Naive thymus-derived CD8-positive, alpha-beta T cell (primary cell): ENCODE measurements around the gene SEC14L6. TPM values are rescaled to one million over a fixed set of nuclear protein-coding genes. Genes with fewer than 3 reads are reported as not detected.
A peak's percentile ranks its signal among the peaks of the same experiment; 100 is the strongest.
"Not testable (repeated sequence)": the region's sequence is repeated elsewhere in the genome, so short reads cannot be mapped to it uniquely, and the experiment has no call there.

Source experiments
- ATAC-seq, 2 donors: fragments of 150-1000 bp; cut with Tn5 transposase in 1 of 2; sonication (Bioruptor Pico), chemical (Tn5 transposase) in 1 of 2; 1 replicate in 1 of 2; 2 replicates in 1 of 2; pipeline ENCODE4 v1.10.0; 2021; ENCODE audit warnings: mild to moderate bottlenecking in 2 of 2, moderate library complexity in 2 of 2
- POLR2A ChIA-PET: fragments of 350-600 bp; sonication (Branson Sonifier 250); formaldehyde crosslinking; loops from one replicate; lab custom pipeline; 2021; ENCODE audit warnings: antibody characterized with exemption; lab: Charles Lee
- DNase-seq, 10 donors: peaks; one replicate each; pipeline versions ENCODE4 v3.0.0 to v3.0.0-alpha.2; 2020 to 2022
- H3K27ac Mint-ChIP-seq, 10 donors: one replicate each; pipeline ENCODE4 v1.8.0; 2020 to 2022; ENCODE audit warnings: mild to moderate bottlenecking in 10 of 10, mixed read lengths in 10 of 10, moderate library complexity in 4 of 10, inconsistent platforms in 1 of 10
- H3K27me3 Mint-ChIP-seq, 5 donors: one replicate each; pipeline ENCODE4 v1.8.0; 2021 to 2022; ENCODE audit warnings: mixed read lengths in 5 of 5
- H3K36me3 Mint-ChIP-seq, 3 donors: one replicate each; pipeline ENCODE4 v1.8.0; 2020 to 2022; ENCODE audit warnings: mixed read lengths in 3 of 3, mild to moderate bottlenecking in 2 of 3, inconsistent platforms in 1 of 3
- H3K4me1 Mint-ChIP-seq, 4 donors: one replicate each; pipeline ENCODE4 v1.8.0; 2021 to 2022; ENCODE audit warnings: mixed read lengths in 4 of 4
- H3K4me3 Mint-ChIP-seq, 10 donors: one replicate each; pipeline ENCODE4 v1.8.0; 2020 to 2022; ENCODE audit warnings: mild to moderate bottlenecking in 10 of 10, mixed read lengths in 10 of 10, moderate library complexity in 6 of 10, inconsistent platforms in 1 of 10
- H3K9me3 Mint-ChIP-seq, 9 donors: one replicate each; pipeline ENCODE4 v1.8.0; 2020 to 2022; ENCODE audit warnings: mixed read lengths in 9 of 9, mild to moderate bottlenecking in 3 of 9, inconsistent platforms in 1 of 9, moderate library complexity in 1 of 9
- polyA plus RNA-seq, 3 donors: library from polyadenylated mRNA; unstranded; fragments of 300-500 nt; fragmentation: Illumina TruSeq; gene quantifications; one replicate each; pipeline ENCODE4 v1.2.3, GENCODE V29; 2021
- total RNA-seq, 8 experiments: library from RNA in 2 of 8; stranded (reverse) in 2 of 8; gene quantifications; one replicate each; pipeline ENCODE4 v1.2.3 and lab custom pipeline; 2021 to 2026

The SEC14L6 gene
- total RNA-seq (not detected), polyA plus RNA-seq (not detected), total RNA-seq (lab: John Stamatoyannopoulos, UW) (0 reads per million in 6 experiments)

DNA sequence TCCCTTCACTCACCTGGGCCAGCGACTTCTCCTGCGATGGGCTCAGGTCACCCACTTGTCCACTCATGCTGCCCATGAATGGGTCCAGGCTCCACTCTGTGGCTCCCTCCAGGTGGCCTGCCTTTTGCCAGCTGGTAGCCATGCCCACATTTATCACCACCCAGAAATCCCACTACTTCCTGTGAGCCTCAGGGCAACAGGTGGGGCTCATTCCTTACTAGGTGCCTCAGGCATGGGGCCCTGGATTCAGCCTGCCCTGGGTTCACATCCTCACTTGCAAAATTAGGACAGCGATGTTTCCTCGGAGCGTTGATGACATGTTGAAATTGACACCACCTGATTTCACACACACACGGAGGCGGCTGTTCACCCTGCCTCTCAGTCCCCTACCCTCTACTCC lies at the start of gene SEC14L6:
Gene SEC14L6 (minus strand): TSS at position 126 of the 400 bp plus-strand sequence. CDS start 59 bp downstream, at position 67.
- Mint-ChIP-seq H3K27ac (peak within 1 kb of the TSS in 3 of 10 donors; percentile 27 to 61 (median 43)), H3K36me3 (no peaks in the 10 kb centered on the region), H3K27me3 (peaks cover 19 to 53% (median 39%) of the 10 kb centered on the region in 5 donors), H3K9me3 (no peaks in the 10 kb centered on the region), H3K4me1 (peaks cover 0 to 9% (median 5%) of the 10 kb centered on the region in 4 donors), H3K4me3 (no peak within 1 kb of the TSS)
- DNase-seq = no peak
- ATAC-seq = no peak
- POLR2A ChIA-PET = no interaction called here

DNA sequence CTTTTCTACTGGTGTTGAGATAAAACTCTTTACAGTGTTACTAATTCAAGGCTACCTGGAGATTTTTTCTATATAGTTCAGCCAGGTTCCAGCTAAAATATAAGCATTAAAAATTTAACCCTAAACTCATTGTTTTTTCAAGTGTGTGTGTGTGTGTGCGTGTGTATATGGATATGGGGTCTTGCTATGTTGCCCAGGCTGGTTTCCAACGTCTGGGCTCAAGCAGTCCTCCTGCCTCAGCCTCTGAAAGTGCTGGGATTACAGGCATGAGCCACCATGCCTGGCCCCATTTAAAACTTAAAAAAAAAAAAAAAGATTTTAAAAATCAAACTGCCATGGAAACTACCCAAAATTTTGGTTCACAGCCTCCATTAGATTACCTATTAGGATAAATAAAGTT lies 49.7 kb upstream of the SEC14L6 start:
- no peaks in the 10 kb centered on the region for H3K4me1 Mint-ChIP-seq
- POLR2A ChIA-PET = interaction anchor here (1.1 to 1.4 kb wide), 2 partner anchors 10 to 12 kb away, joined by 3 to 4 read pairs; no protein-coding TSS in a partner anchor
- H3K27ac Mint-ChIP-seq = peak overlapping the region in 1 of 10 donors; percentile 34
- DNase-seq (no peak), ATAC-seq (no peak)
- H3K27me3 Mint-ChIP-seq = peaks cover 0 to 9% (median 0%) of the 10 kb centered on the region in 5 donors
- H3K4me3 Mint-ChIP-seq = no peak overlapping the region
- no peaks in the 10 kb centered on the region for H3K36me3 Mint-ChIP-seq
- H3K9me3 Mint-ChIP-seq = no peaks in the 10 kb centered on the region

DNA sequence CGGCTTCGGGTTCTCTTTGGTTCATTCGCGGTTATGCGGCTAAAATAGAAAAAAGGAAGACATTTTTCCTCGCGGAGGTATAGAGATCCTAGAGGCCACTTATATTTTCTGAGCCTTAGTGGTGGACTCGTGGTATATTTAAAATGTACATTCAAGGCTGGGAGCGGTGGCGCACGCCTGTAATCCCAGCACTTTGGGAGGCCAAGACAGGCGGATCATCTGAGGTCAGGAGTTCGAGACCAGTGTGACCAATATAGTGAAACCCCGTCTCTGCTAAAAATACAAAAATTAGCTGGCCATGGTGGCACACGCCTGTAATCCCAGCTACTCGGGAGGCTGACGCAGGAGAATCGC lies 45.8 kb upstream of the SEC14L6 start:
- H3K4me3 Mint-ChIP-seq, H3K4me1 Mint-ChIP-seq, ATAC-seq, H3K27me3 Mint-ChIP-seq, DNase-seq, H3K27ac Mint-ChIP-seq, H3K9me3 Mint-ChIP-seq: not testable (repeated sequence)
- POLR2A ChIA-PET = interaction anchor here (0.6 to 1.9 kb wide), 7 partner anchors 15 to 1011 kb away, joined by 3 to 7 read pairs (median 4); partner anchors contain the start of genes SLC35E4 and TCN2
- peaks cover 0 to 28% (median 6%) of the 10 kb centered on the region in 3 donors for H3K36me3 Mint-ChIP-seq

DNA sequence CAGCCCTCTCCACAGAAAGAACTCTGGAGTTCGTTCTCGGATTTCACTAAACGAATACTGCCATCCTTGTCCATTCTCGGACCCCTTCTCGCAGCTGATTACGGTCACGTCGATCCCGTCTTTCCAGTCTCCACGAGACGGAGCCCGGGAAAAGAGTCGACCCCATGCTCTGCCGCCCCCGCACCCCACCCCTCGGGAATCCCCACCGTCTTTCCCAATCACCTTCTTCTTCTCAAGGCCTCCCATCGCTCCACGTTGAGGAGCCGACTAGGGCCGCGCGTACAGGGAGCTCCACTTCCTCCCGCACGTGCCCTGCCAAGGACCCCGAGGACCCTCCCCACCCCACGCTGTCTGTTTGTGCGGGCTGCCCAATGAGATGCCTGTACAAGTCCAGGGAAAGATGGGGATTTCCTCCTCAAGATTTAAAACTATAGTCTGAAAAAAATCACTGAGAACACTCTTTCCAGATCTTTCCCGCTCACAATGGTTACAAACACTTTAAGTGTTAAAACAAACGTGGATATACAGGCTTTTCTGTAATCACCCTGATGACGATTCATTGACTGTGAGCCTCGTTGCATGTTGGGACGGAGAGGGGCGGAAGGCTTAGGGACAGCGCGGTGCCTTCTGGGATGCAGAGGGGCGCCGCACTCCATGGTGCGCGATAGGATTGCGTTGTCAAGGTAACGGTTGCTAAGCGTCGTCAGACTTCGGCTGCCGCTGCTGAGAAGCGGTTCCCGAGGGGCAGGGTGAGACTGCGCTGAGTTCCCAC lies 45.2 kb upstream of the SEC14L6 start, which contains the start of gene PES1:
Gene PES1 (minus strand): TSS at position 323 of the 772 bp plus-strand sequence. CDS start 77 bp downstream, at position 246.
- H3K36me3 Mint-ChIP-seq = peaks cover 0 to 33% (median 10%) of the 10 kb centered on the region in 3 donors
- H3K27ac Mint-ChIP-seq = no peak within 1 kb of the TSS
- H3K27me3 Mint-ChIP-seq = peaks cover 0 to 7% (median 0%) of the 10 kb centered on the region in 5 donors
- H3K9me3 Mint-ChIP-seq = no peaks in the 10 kb centered on the region
- no peak within 1 kb of the TSS for H3K4me3 Mint-ChIP-seq
- peaks cover 0 to 10% (median 1%) of the 10 kb centered on the region in 4 donors for H3K4me1 Mint-ChIP-seq
- POLR2A ChIA-PET = interaction anchor here (0.5 to 1.9 kb wide), 13 partner anchors 15 to 1316 kb away, joined by 3 to 7 read pairs (median 3); partner anchors contain the start of genes SLC35E4, TBC1D10A, TUG1 and UQCR10
- ATAC-seq (peak; percentile 96 to 98), DNase-seq (peak; percentile 84 to 98 (median 96))

DNA sequence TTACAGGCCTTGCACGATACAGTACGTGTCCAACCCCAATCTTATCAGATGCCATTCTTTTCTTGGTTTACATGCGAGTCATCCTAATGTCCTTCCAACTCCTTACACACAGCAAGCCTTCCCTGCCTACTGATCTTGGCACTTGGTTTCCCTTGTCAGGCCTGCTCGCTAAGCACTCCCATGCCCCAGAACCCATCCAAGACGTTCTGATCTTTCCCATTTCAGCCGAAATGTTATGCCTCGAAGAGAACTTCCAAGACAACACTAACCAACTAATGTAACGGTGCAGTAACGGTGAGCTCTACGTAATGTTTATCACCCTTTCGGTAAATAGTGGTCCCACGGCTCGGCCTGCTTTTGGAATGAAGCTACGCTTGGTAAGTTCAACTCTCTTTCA lies 44.6 kb upstream of the SEC14L6 start:
- no peak overlapping the region for H3K27ac Mint-ChIP-seq
- ATAC-seq = no peak
- H3K4me3 Mint-ChIP-seq = no peak overlapping the region
- no peaks in the 10 kb centered on the region for H3K9me3 Mint-ChIP-seq
- peaks cover 0 to 39% (median 15%) of the 10 kb centered on the region in 3 donors for H3K36me3 Mint-ChIP-seq
- DNase-seq = peak in 1 of 10 donors; percentile 4
- peaks cover 0 to 10% (median 1%) of the 10 kb centered on the region in 4 donors for H3K4me1 Mint-ChIP-seq
- POLR2A ChIA-PET = interaction anchor here (0.5 to 1.9 kb wide), 11 partner anchors 15 to 1317 kb away, joined by 3 to 7 read pairs (median 3); partner anchors contain the start of genes SLC35E4, TBC1D10A, TUG1 and UQCR10
- peaks cover 0 to 7% (median 0%) of the 10 kb centered on the region in 5 donors for H3K27me3 Mint-ChIP-seq

DNA sequence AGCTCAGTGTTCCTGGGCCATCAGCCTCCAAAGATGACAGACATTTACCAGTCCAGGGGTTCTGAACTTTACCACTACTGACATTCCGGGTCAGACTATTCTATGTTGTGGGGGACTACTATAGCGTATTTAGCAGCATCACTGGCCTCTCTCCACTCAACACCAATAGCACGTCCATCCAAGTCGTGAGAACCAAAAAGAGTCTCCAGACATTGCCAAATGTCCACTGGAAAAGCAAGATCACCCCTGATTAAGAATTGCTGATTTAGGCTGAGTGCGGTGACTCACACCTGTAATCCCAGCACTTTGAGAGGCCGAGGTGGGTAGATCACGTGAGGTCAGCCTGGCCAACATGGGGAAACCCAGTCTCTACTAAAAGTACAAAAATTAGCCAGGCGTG lies 39.9 kb upstream of the SEC14L6 start:
- H3K4me3 Mint-ChIP-seq = no peak overlapping the region
- DNase-seq = no peak
- H3K9me3 Mint-ChIP-seq = no peaks in the 10 kb centered on the region
- ATAC-seq = no peak
- no peaks in the 10 kb centered on the region for H3K27me3 Mint-ChIP-seq
- peaks cover 0 to 82% (median 29%) of the 10 kb centered on the region in 3 donors for H3K36me3 Mint-ChIP-seq
- POLR2A ChIA-PET = no interaction called here
- peaks cover 0 to 11% (median 1%) of the 10 kb centered on the region in 4 donors for H3K4me1 Mint-ChIP-seq
- H3K27ac Mint-ChIP-seq = no peak overlapping the region

DNA sequence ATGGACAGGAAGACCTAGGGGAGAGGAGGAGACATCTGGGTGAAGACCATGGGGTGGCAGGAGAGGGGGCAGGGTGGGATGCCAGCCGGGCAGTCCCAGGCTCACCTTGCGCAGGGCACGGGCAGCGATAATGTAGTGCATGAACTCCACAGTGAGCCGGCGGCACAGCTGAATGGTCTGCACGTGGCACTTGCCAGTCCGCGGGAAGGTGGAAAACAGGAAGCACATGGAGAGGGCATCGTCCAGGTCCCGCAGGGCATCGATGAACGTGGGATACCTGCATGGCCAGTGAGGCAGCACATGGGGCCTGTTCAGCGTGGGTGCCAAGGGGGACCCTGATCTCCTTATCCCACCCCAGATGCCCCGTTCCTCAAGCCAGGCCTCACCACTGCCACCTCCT lies 37.9 kb upstream of the SEC14L6 start:
- Mint-ChIP-seq H3K4me3 (no peak overlapping the region), H3K36me3 (peaks cover 0 to 95% (median 44%) of the 10 kb centered on the region in 3 donors), H3K4me1 (peaks cover 0 to 2% (median under 1%) of the 10 kb centered on the region in 4 donors), H3K9me3 (no peaks in the 10 kb centered on the region), H3K27me3 (no peaks in the 10 kb centered on the region), H3K27ac (peak overlapping the region in 2 of 10 donors; percentile 37 to 60)
- DNase-seq (peak in 1 of 10 donors; percentile 22), ATAC-seq (no peak)
- POLR2A ChIA-PET = no interaction called here

DNA sequence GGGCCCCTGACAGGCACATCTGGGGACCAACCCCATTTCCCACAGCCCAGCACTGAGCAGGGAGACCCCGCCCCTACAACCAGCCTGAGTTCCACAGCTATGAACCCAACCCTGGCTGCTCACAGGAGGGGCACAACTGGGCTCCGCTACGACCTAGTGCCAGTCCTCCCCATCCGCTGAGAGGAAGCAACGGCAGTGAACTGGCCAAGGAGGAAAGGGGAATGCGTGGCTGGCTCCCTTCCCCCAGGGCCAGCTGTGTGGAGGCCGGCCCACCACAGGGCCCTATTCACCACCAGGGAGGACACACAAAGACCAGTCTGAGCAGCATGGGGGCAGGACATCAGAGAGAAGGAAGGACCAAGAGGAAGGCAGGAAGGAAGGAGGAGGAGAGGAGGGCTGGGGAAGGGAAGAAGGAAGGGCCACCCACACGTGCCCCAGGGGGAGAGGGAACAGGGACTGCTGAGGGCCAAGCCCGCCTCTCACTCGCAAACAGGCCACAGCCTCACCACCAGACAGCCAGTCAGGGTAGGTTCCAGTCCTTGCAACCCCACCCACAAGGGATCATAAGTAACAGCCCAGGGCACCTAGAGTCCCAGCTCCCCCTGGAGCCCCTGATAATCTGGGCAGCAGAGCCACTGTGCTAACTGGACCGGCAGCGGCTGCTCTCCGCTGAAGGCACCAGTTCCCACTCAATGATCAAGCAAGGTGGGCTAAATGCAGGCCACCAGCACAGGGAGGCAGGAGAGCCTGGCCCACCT lies 36.4 kb upstream of the SEC14L6 start:
- peaks cover 0 to 95% (median 53%) of the 10 kb centered on the region in 3 donors for H3K36me3 Mint-ChIP-seq
- POLR2A ChIA-PET = interaction anchor here (0.9 kb wide), 1 partner anchor 8 kb away, joined by 3 read pairs; no protein-coding TSS in a partner anchor
- no peaks in the 10 kb centered on the region for H3K9me3 Mint-ChIP-seq
- no peak overlapping the region for H3K4me3 Mint-ChIP-seq
- H3K4me1 Mint-ChIP-seq = peaks cover 0 to 1% (median 0%) of the 10 kb centered on the region in 4 donors
- H3K27me3 Mint-ChIP-seq = no peaks in the 10 kb centered on the region
- ATAC-seq (no peak), DNase-seq (no peak)
- H3K27ac Mint-ChIP-seq = peak overlapping the region in 1 of 10 donors; percentile 24

DNA sequence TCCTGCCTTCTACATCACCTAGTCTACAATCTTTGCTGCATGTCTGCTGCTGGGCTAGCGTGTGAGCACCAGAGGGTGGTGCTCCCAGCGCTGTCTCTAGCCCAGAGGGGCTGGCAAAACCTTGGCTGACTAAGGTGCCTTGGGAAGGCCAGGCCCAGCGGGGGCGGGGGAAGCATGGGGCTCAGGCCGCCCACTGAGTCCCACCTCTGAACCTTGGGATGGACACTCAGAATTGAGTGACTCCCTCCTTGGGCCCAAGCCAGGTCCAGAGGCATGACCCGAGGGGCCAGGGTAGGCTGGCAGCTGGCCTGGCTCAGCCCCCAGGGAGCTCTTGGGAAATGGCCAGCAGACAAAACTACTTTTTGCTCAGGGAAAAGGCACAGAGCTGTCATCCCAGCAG lies 35.5 kb upstream of the SEC14L6 start:
- Mint-ChIP-seq H3K4me1 (peaks cover 0 to 1% (median 0%) of the 10 kb centered on the region in 4 donors), H3K4me3 (no peak overlapping the region), H3K36me3 (peaks cover 0 to 95% (median 56%) of the 10 kb centered on the region in 3 donors), H3K27me3 (no peaks in the 10 kb centered on the region), H3K27ac (peak overlapping the region in 1 of 10 donors; percentile 43), H3K9me3 (no peaks in the 10 kb centered on the region)
- POLR2A ChIA-PET = no interaction called here
- DNase-seq = no peak
- ATAC-seq = no peak

DNA sequence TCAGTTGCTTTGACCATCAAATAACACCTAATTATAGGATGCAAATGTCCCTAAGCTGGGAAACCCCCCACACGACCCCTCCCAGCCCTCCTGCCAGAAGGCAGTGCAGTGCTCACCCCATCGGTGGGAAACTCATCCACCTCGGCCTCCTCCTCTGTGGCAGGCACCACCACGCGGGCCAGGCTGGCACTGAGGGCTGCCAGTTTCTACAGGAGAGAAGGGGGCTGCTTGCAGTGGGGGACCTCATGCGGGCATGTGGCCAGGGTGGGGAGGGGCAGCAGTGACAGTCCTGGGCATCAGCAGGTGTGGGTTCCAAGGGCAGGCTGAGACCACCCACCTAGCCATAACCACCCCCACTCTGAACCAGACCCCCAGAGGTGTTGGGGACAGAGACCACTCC lies 34.4 kb upstream of the SEC14L6 start:
- POLR2A ChIA-PET = no interaction called here
- peak overlapping the region in 1 of 10 donors; percentile 24 for H3K27ac Mint-ChIP-seq
- ATAC-seq (no peak), DNase-seq (no peak)
- H3K36me3 Mint-ChIP-seq = peaks cover 0 to 94% (median 56%) of the 10 kb centered on the region in 3 donors
- H3K4me3 Mint-ChIP-seq = no peak overlapping the region
- no peaks in the 10 kb centered on the region for H3K27me3 Mint-ChIP-seq
- no peaks in the 10 kb centered on the region for H3K9me3 Mint-ChIP-seq
- H3K4me1 Mint-ChIP-seq = peaks cover 1 to 7% (median 4%) of the 10 kb centered on the region in 4 donors

DNA sequence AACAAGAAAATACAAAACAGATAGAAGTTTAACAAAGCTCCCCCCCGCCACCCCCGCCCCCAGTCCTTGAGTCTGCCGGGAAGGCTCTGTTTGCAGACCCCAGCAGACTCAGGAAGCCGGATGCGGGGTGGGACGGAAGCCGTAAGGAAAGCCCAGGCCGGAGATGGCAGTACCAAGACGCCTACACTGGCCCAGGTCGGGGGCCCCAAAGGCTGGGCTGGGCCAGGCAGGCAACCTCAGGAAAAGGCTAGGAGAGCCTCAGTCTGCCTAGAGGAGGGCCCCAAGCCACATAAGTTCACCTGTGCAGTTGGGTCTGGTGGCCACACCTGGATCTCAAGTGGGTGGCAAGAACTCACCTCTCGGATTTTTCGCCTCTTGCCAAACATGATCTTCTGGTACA lies 31.9 kb upstream of the SEC14L6 start:
- POLR2A ChIA-PET = no interaction called here

DNA sequence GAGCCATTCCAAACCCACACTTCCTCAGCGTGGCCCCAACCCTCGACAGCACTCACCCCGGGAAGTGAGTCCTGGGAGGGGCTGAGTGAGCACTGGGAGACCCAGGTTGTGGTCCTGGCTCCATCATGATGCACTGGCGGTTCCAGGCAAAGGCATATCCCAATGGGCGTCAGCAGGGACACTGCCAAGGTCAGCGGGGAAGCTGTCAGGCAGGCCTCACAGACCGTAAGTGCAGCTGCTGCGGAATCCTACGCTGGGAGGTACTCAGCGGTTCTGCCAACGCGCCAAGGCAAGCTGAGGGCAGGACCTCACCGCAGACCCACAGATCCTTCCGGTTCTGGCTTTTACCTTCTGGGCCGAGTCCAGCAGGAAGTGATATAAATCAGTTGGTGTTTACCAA lies 29.3 kb upstream of the SEC14L6 start:
- Mint-ChIP-seq H3K9me3 (no peaks in the 10 kb centered on the region), H3K27me3 (no peaks in the 10 kb centered on the region), H3K36me3 (peaks cover 0 to 54% (median 46%) of the 10 kb centered on the region in 3 donors), H3K27ac (peak overlapping the region in 1 of 10 donors; percentile 43), H3K4me1 (peaks cover 5 to 15% (median 6%) of the 10 kb centered on the region in 4 donors), H3K4me3 (peak overlapping the region in 1 of 10 donors; percentile 8)
- DNase-seq = no peak
- POLR2A ChIA-PET = no interaction called here
- ATAC-seq = no peak

More for the DNA sequence above, 31.9 kb upstream of the SEC14L6 start:
- H3K27me3 Mint-ChIP-seq = no peaks in the 10 kb centered on the region
- no peak overlapping the region for H3K4me3 Mint-ChIP-seq
- no peak for ATAC-seq
- H3K9me3 Mint-ChIP-seq = no peaks in the 10 kb centered on the region
- H3K36me3 Mint-ChIP-seq = peaks cover 0 to 78% (median 53%) of the 10 kb centered on the region in 3 donors
- DNase-seq = no peak
- H3K27ac Mint-ChIP-seq = no peak overlapping the region
- H3K4me1 Mint-ChIP-seq = peaks cover 3 to 12% (median 6%) of the 10 kb centered on the region in 4 donors
